HCT116 (cell line): Measurements from ENCODE around the gene HMX1. TPM values are rescaled to one million over a fixed set of nuclear protein-coding genes. Genes with fewer than 3 reads are reported as not detected.

Experiments used
- ATAC-seq: fragments of 200-7000 bp; cut with Tn5 transposase; 2 replicates; pipeline ENCODE4 v1.9.1; 2020; ENCODE audit warnings: mild to moderate bottlenecking, moderate library complexity
- BruUV-seq: library from RNA; stranded (reverse); fragments of 400-500 nt; replicated peaks from 2 replicates; lab custom pipeline; 2021; lab: Mats Ljungman, UMichigan
- CTCF ChIA-PET: fragments of 300-600 bp; sonication (Branson Sonifier 250); formaldehyde crosslinking; loops from one replicate; lab custom pipeline; 2021; ENCODE audit warnings: antibody characterized with exemption; lab: Charles Lee
- POLR2A ChIA-PET: fragments of 300-600, 350-600 bp; sonication (Branson Sonifier 250); formaldehyde crosslinking; loops from one replicate; lab custom pipeline; 2021; ENCODE audit warnings: antibody characterized with exemption; lab: Charles Lee
- RAD21 ChIA-PET, 2 experiments: fragments of 300-600 bp; sonication (Branson Sonifier 250); formaldehyde crosslinking; loops; one replicate each; lab custom pipeline; 2023; ENCODE audit warnings: low total read pairs in 2 of 2; ENCODE audit not compliant: uncharacterized antibody in 2 of 2, unreplicated experiment in 2 of 2, low non-redundant PET in 1 of 2; lab: Charles Lee
- DNase-seq: peaks from one replicate; pipeline ENCODE4 v3.0.0-alpha.2; 2010; ENCODE audit warnings: low read depth, low spot score
- H2AFZ ChIP-seq: fragments of 200-600 bp; shearing (Covaris generic), sonication (generic); 2 replicates; pipeline ENCODE4 v1.6.1; 2017; ENCODE audit warnings: low read depth, mixed run types, mixed read lengths, antibody characterized with exemption, low read length; ENCODE audit not compliant: poor library complexity, severe bottlenecking
- H3K27ac ChIP-seq: 2 replicates; pipeline ENCODE4 v1.5.1; 2012; ENCODE audit warnings: low read depth, low read length
- H3K27me3 ChIP-seq: fragments of 200-600 bp; sonication (generic); 2 replicates; pipeline ENCODE4 v1.6.1; 2016; ENCODE audit warnings: mixed run types, low read length, mixed read lengths; ENCODE audit not compliant: insufficient read depth
- H3K36me3 ChIP-seq, 2 experiments: fragments of 200-500 bp in 1 of 2; fragments of 200-600 bp in 1 of 2; sonication (Bioruptor generic) in 1 of 2; sonication (generic) in 1 of 2; 2 replicates each; pipeline versions ENCODE4 v1.5.1 to v1.6.1; 2014 to 2016; ENCODE audit warnings: low read length in 2 of 2, inconsistent platforms in 1 of 2, mixed read lengths in 1 of 2, mixed run types in 1 of 2; ENCODE audit not compliant: insufficient read depth in 2 of 2, control insufficient read depth in 1 of 2
- H3K4me1 ChIP-seq, 2 experiments: fragments of 200-600 bp in 1 of 2; sonication (generic) in 1 of 2; 2 replicates each; pipeline versions ENCODE4 v1.5.1 to v1.6.1; 2012 to 2017; ENCODE audit warnings: low read length in 2 of 2, inconsistent platforms in 1 of 2, mild to moderate bottlenecking in 1 of 2, mixed read lengths in 1 of 2, mixed run types in 1 of 2, moderate library complexity in 1 of 2; ENCODE audit not compliant: insufficient read depth in 2 of 2, control insufficient read depth in 1 of 2
- H3K4me2 ChIP-seq: fragments of 200-600 bp; sonication (generic); 2 replicates; pipeline ENCODE4 v1.6.1; 2017; ENCODE audit warnings: mixed run types, low read length, mixed read lengths
- H3K4me3 ChIP-seq, 2 experiments: fragments of 200-600 bp in 1 of 2; sonication (generic) in 1 of 2; replicated peaks in 1 of 2; 2 replicates each; pipeline ENCODE4 v1.5.1; 2011 to 2016; ENCODE audit warnings: low read length in 2 of 2, control low read depth in 1 of 2, low read depth in 1 of 2, mild to moderate bottlenecking in 1 of 2, mixed read lengths in 1 of 2, mixed run types in 1 of 2
- H3K79me2 ChIP-seq: fragments of 200-600 bp; sonication (generic); 2 replicates; pipeline ENCODE4 v1.6.1; 2017; ENCODE audit warnings: mild to moderate bottlenecking, mixed run types, low read length, moderate library complexity, mixed read lengths; ENCODE audit not compliant: insufficient read depth
- H3K9ac ChIP-seq: fragments of 200-600 bp; sonication (generic); 2 replicates; pipeline ENCODE4 v1.6.1; 2016; ENCODE audit warnings: low read length, mixed read lengths
- H3K9me2 ChIP-seq: fragments of 200-600 bp; sonication (generic), shearing (Covaris generic); 2 replicates; pipeline ENCODE4 v1.6.1; 2017; ENCODE audit warnings: mixed run types, mild to moderate bottlenecking, moderate library complexity; ENCODE audit not compliant: insufficient read depth
- H3K9me3 ChIP-seq, 2 experiments: fragments of 200-500 bp in 1 of 2; fragments of 200-600 bp in 1 of 2; sonication (Bioruptor generic) in 1 of 2; sonication (generic) in 1 of 2; 2 replicates each; pipeline ENCODE4 v1.6.1; 2014 to 2017; ENCODE audit warnings: low read length in 2 of 2, mixed read lengths in 2 of 2, inconsistent platforms in 1 of 2, low read depth in 1 of 2, mild to moderate bottlenecking in 1 of 2, mixed run types in 1 of 2, moderate library complexity in 1 of 2; ENCODE audit not compliant: control insufficient read depth in 1 of 2, insufficient read depth in 1 of 2
- H4K20me1 ChIP-seq: fragments of 200-600 bp; sonication (generic), shearing (Covaris generic); 2 replicates; pipeline ENCODE4 v1.6.1; 2017; ENCODE audit warnings: mixed run types, mild to moderate bottlenecking, moderate library complexity; ENCODE audit not compliant: insufficient read depth
- ATF3 ChIP-seq: IDR thresholded peaks from 2 replicates; pipeline ENCODE4 v1.6.1; 2012
- EZH2 ChIP-seq: fragments of 200-600 bp; sonication (generic); IDR thresholded peaks from 2 replicates; pipeline ENCODE4 v1.6.1; 2017; ENCODE audit warnings: antibody characterized with exemption, mixed run types
- TCF7L2 ChIP-seq: IDR thresholded peaks from 2 replicates; pipeline ENCODE4 v1.7.0; 2011; ENCODE audit warnings: borderline replicate concordance, inconsistent platforms; ENCODE audit not compliant: insufficient read depth, insufficient read length; ENCODE audit errors: extremely low read depth
- ZNF274 ChIP-seq: fragments of 200-500 bp; sonication (Bioruptor generic); IDR thresholded peaks from 2 replicates; pipeline ENCODE4 v1.6.1; 2014; ENCODE audit warnings: mild to moderate bottlenecking, low read depth, low read length, inconsistent platforms
- intact Hi-C: fragments of 100-400 bp; cut with micrococcal nuclease; formaldehyde crosslinking; loops from 2 replicates; pipeline ENCODE4 v1.10.0; 2022
- total RNA-seq: library from RNA; stranded (reverse); gene quantifications from one replicate; pipeline ENCODE4 v1.2.1, GENCODE V29; 2021; ENCODE audit not compliant: unreplicated experiment
- TF ChIP-seq, protein P1 (sequence below): IDR thresholded peaks from 2 replicates; pipeline ENCODE4 v1.6.1; 2012; ENCODE audit warnings: low read depth

HMX1 gene
- total RNA-seq, 1 experiment from 2014 or later: 0.39 TPM

DNA sequence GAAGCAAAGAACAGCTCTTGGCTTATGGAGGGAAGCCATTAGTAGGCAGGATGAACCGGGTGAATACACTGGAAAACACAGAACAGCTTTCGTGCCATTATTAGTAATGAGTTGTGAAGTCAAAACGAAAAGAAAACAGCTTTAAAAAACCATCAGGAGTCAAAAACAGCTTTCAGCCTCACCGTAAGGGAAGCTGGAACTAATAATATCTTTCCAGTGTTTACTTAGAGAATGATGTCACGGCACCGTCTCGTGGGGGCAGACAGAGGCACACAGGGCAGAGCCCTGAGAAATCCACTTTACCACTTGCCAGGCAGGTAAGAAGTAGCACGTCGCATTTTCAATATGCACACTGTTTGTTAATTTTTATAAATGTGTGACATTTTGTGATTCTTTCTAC, 37.9 kb upstream of the HMX1 start:
- intact Hi-C loops: no loop called here
- no peaks in the 10 kb centered on the region for H3K36me3 ChIP-seq
- H3K9me3 ChIP-seq: no peaks in the 10 kb centered on the region
- 0 out of 2 replicates have a peak, but pooled peaks cover under 1% of the 10 kb centered on the region for H3K27me3 ChIP-seq
- no peak overlapping the region for H3K4me3 ChIP-seq
- ATAC-seq (no peak), DNase-seq (no peak)
- no peaks in the 10 kb centered on the region for H3K9me2 ChIP-seq
- TF ChIP-seq ZNF274 (no peak), ATF3 (no peak), TCF7L2 (no peak), EZH2 (no peak)
- TF ChIP-seq, protein P1, sequence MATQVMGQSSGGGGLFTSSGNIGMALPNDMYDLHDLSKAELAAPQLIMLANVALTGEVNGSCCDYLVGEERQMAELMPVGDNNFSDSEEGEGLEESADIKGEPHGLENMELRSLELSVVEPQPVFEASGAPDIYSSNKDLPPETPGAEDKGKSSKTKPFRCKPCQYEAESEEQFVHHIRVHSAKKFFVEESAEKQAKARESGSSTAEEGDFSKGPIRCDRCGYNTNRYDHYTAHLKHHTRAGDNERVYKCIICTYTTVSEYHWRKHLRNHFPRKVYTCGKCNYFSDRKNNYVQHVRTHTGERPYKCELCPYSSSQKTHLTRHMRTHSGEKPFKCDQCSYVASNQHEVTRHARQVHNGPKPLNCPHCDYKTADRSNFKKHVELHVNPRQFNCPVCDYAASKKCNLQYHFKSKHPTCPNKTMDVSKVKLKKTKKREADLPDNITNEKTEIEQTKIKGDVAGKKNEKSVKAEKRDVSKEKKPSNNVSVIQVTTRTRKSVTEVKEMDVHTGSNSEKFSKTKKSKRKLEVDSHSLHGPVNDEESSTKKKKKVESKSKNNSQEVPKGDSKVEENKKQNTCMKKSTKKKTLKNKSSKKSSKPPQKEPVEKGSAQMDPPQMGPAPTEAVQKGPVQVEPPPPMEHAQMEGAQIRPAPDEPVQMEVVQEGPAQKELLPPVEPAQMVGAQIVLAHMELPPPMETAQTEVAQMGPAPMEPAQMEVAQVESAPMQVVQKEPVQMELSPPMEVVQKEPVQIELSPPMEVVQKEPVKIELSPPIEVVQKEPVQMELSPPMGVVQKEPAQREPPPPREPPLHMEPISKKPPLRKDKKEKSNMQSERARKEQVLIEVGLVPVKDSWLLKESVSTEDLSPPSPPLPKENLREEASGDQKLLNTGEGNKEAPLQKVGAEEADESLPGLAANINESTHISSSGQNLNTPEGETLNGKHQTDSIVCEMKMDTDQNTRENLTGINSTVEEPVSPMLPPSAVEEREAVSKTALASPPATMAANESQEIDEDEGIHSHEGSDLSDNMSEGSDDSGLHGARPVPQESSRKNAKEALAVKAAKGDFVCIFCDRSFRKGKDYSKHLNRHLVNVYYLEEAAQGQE: no peak
- no peak overlapping the region for H2AFZ ChIP-seq
- no peak overlapping the region for H3K9ac ChIP-seq
- ChIA-PET RAD21 (no interaction called here), POLR2A (no interaction called here), CTCF (interaction anchor here (1.6 kb wide), 1 partner anchor 222 kb away, joined by 3 read pairs; no protein-coding TSS in a partner anchor)
- H3K4me2 ChIP-seq: no peak overlapping the region
- H3K4me1 ChIP-seq: peaks cover 3 to 4% of the 10 kb centered on the region in 2 experiments; a peak in 2 of 4 replicates
- no TSS peak for BruUV-seq
- H3K27ac ChIP-seq: no peak overlapping the region
- no peaks in the 10 kb centered on the region for H3K79me2 ChIP-seq
- no peaks in the 10 kb centered on the region for H4K20me1 ChIP-seq
